ENCODE data around the gene GATD1.

- TF ChIP-seq CTCF (IDR thresholded peaks at IDR 0.05) (no peak), POLR2A (IDR thresholded peaks at IDR 0.05) (no peak)
Observed at GRCh38 chr11:825366-826226, 48.3 kb upstream of the GATD1 start.
